NK-92 treated with Interleukin-12 subunit alpha and Interleukin-12 subunit beta, amount 100 ng/mL, for 24 hours (cell line): ENCODE measurements around the gene TRIO.

Experiments used
- DNase-seq: peaks from one replicate; lab custom pipeline; 2025; lab: John Stamatoyannopoulos, UW

TRIO gene

GRCh38 chr5:14209222-14209822 is 66.2 kb downstream of the TRIO start:
- DNase-seq, result no peak

- DNase-seq, result no peak
Measured at GRCh38 chr5:14209836-14210235, 66.7 kb downstream of the TRIO start.

- no peak for DNase-seq
Measured at GRCh38 chr5:14210729-14211128, 67.6 kb downstream of the TRIO start.

GRCh38 chr5:14211818-14212803 is 69.0 kb downstream of the TRIO start:
- DNase-seq, result peak; percentile 22

GRCh38 chr5:14212838-14213237 is 69.7 kb downstream of the TRIO start:
- DNase-seq, result no peak

GRCh38 chr5:14213253-14213652 is 70.1 kb downstream of the TRIO start:
- DNase-seq, result no peak

- no peak for DNase-seq
Measured at GRCh38 chr5:14213813-14214585, 70.9 kb downstream of the TRIO start.

GRCh38 chr5:14215901-14216300 is 72.8 kb downstream of the TRIO start:
- DNase-seq, result no peak

GRCh38 chr5:14216372-14216771 is 73.2 kb downstream of the TRIO start:
- DNase-seq, result no peak

GRCh38 chr5:14216902-14217301 is 73.8 kb downstream of the TRIO start:
- no peak for DNase-seq

- no peak for DNase-seq
Measured at GRCh38 chr5:14217587-14217986, 74.4 kb downstream of the TRIO start.

GRCh38 chr5:14218011-14218410 is 74.9 kb downstream of the TRIO start:
- no peak for DNase-seq

- peak; percentile 56 for DNase-seq
Measured at GRCh38 chr5:14218480-14218879, 75.3 kb downstream of the TRIO start.

GRCh38 chr5:14218897-14219573 is 75.9 kb downstream of the TRIO start:
- DNase-seq, result peak; percentile 56

- DNase-seq, result no peak
Measured at GRCh38 chr5:14219800-14220512, 76.8 kb downstream of the TRIO start.

- DNase-seq, result no peak
Measured at GRCh38 chr5:14220642-14221041, 77.5 kb downstream of the TRIO start.

- no peak for DNase-seq
Measured at GRCh38 chr5:14221732-14222131, 78.6 kb downstream of the TRIO start.

GRCh38 chr5:14222206-14222605 is 79.1 kb downstream of the TRIO start:
- DNase-seq, result no peak

- DNase-seq, result peak; percentile 35
Measured at GRCh38 chr5:14223372-14223771, 80.2 kb downstream of the TRIO start.

GRCh38 chr5:14225173-14225834 is 82.2 kb downstream of the TRIO start:
- no peak for DNase-seq

GRCh38 chr5:14226149-14226548 is 83.0 kb downstream of the TRIO start:
- DNase-seq, result no peak
